Ascending aorta (tissue), 2 donors: ENCODE measurements around the gene PTPRA. TPM values are rescaled to one million over a fixed set of nuclear protein-coding genes. Genes with fewer than 3 reads are reported as not detected.

ENCODE experiments used
- DNase-seq, 2 donors: peaks; one replicate each; pipeline ENCODE4 v3.0.0-alpha.2; 2019; ENCODE audit warnings: low spot score in 2 of 2
- H3K27ac ChIP-seq, 2 donors: fragments of 200-600 bp; sonication (generic); one replicate each; pipeline ENCODE4 v1.5.1; 2016 to 2017; ENCODE audit warnings: mild to moderate bottlenecking in 1 of 2
- H3K27me3 ChIP-seq: fragments of 200-600 bp; sonication (generic); one replicate; pipeline ENCODE4 v1.5.1; 2017
- H3K36me3 ChIP-seq, 2 donors: fragments of 200-600 bp; sonication (generic); one replicate each; pipeline ENCODE4 v1.5.1; 2016
- H3K4me1 ChIP-seq, 2 donors: fragments of 200-600 bp; sonication (generic); one replicate each; pipeline ENCODE4 v1.5.1; 2016 to 2017; ENCODE audit warnings: mild to moderate bottlenecking in 1 of 2
- H3K4me3 ChIP-seq, 2 donors: fragments of 200-600 bp; sonication (generic); one replicate each; pipeline ENCODE4 v1.5.1; 2016 to 2017; ENCODE audit warnings: mild to moderate bottlenecking in 1 of 2
- H3K9me3 ChIP-seq, 2 donors: fragments of 200-600 bp; sonication (generic); one replicate each; pipeline ENCODE4 v1.5.1; 2016
- intact Hi-C: fragments of 100-400 bp; cut with DNase I; formaldehyde crosslinking; loops from one replicate; pipeline ENCODE4 v1.15.1; 2023
- total RNA-seq: library from RNA; depleted of rRNA; stranded (reverse); fragments of >200 nt; gene quantifications from one replicate; pipeline ENCODE4 v1.1.0, GENCODE V29; 2016
- TF ChIP-seq, protein P1 (sequence below), 3 experiments: fragments of 200-600 bp in 2 of 3; fragments of 450-650 bp in 1 of 3; sonication (generic) in 2 of 3; IDR thresholded peaks; one replicate each; pipeline ENCODE4 v1.5.1; 2016 to 2019; ENCODE audit warnings: antibody characterized with exemption in 3 of 3, mild to moderate bottlenecking in 1 of 3, moderate library complexity in 1 of 3

Gene PTPRA
- total RNA-seq, 1 donor from 2014 or later = 24.2 TPM

DNA sequence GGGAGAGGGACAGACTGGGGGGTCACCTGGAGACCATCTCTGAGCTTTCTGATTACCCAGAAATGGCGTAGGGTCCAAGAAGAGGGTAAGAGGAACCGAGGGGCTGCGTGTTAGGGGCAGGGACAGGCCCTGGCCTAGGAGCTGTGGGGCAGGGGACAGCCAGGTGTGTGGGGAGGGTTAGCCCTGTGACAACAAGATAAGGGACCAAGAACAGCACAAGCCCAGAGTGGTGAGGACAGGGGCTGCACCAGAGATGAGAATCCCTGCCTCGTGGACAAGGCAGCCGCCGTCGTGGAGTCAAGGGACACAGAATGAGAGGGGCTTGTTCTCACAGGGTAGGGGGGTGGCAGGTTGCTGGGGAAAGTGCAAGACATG lies 211.7 kb downstream of the PTPRA start:
- no peak overlapping the region for H3K4me3 ChIP-seq
- no peaks in the 10 kb centered on the region for H3K36me3 ChIP-seq
- no peaks in the 10 kb centered on the region for H3K9me3 ChIP-seq
- peaks cover 20% of the 10 kb centered on the region for H3K27me3 ChIP-seq
- TF ChIP-seq, protein P1, sequence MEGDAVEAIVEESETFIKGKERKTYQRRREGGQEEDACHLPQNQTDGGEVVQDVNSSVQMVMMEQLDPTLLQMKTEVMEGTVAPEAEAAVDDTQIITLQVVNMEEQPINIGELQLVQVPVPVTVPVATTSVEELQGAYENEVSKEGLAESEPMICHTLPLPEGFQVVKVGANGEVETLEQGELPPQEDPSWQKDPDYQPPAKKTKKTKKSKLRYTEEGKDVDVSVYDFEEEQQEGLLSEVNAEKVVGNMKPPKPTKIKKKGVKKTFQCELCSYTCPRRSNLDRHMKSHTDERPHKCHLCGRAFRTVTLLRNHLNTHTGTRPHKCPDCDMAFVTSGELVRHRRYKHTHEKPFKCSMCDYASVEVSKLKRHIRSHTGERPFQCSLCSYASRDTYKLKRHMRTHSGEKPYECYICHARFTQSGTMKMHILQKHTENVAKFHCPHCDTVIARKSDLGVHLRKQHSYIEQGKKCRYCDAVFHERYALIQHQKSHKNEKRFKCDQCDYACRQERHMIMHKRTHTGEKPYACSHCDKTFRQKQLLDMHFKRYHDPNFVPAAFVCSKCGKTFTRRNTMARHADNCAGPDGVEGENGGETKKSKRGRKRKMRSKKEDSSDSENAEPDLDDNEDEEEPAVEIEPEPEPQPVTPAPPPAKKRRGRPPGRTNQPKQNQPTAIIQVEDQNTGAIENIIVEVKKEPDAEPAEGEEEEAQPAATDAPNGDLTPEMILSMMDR (IDR thresholded peaks at IDR 0.05) = no peak
- H3K27ac ChIP-seq = no peak overlapping the region
- H3K4me1 ChIP-seq = peaks cover 0 to 2% of the 10 kb centered on the region in 2 donors
- DNase-seq = no peak
- intact Hi-C loops = no loop called here

DNA sequence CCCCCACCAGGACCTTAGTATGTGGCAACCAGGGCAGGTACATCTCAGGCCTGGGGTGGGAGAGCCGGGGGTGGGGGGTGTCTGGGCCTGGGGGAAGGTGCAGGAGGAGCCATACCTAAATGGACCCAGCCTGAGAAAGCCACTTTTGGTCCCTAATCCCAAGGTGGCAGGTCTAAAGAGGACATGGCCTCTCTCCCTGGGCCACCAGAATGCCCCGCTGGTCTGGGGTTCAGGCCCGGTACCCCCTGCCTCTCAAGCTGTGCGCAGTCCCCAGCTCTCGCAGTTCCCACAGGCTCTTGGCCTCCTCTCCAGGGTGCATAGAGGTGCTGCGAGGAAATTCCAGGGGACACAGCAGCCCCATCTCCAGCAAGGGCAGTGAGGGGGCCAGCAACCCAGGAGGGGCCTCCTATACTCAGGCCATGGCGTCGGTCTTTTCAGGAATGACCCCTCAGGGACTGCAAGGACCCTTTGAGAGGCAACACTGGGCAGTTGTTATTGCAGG lies 212.3 kb downstream of the PTPRA start:
- no peak for DNase-seq
- TF ChIP-seq, protein P1 (IDR thresholded peaks at IDR 0.05) = no peak
- Histone ChIP-seq H3K27me3 (peaks cover 20% of the 10 kb centered on the region), H3K4me1 (peaks cover 0 to 2% of the 10 kb centered on the region in 2 donors), H3K27ac (no peak overlapping the region), H3K9me3 (no peaks in the 10 kb centered on the region), H3K4me3 (no peak overlapping the region), H3K36me3 (no peaks in the 10 kb centered on the region)
- intact Hi-C loops = no loop called here

DNA sequence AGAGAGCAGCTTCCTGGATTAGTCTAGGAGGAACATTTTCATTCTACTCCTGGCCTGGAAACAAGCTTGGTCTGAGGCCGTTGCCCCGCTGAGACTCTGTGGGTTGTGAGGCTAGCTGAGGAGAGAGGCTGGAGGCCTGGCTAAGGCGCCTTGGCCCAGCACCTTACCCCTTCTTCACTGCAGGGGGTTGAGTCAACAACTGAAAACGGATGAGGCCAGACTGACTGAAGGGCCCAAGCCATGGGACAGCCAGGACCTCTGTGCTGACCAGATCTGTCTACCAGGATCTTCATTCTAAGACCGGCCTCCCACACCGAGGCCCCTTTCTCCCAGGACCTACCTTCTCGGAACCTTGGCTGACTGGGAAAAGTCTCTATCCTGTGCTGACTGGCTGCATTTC lies 214.8 kb downstream of the PTPRA start:
- Histone ChIP-seq H3K27ac (no peak overlapping the region), H3K9me3 (no peaks in the 10 kb centered on the region), H3K4me1 (peaks cover 0 to under 1% of the 10 kb centered on the region in 2 donors), H3K4me3 (no peak overlapping the region), H3K27me3 (peaks cover 18% of the 10 kb centered on the region), H3K36me3 (no peaks in the 10 kb centered on the region)
- TF ChIP-seq, protein P1 (IDR thresholded peaks at IDR 0.05) = no peak
- no peak for DNase-seq
- intact Hi-C loops = no loop called here

Other genes with a start within 250 kb of the PTPRA start
- 32.1 TPM for gene NOP56, start 220.8 kb upstream of the PTPRA start, total RNA-seq
- gene IDH3B, start 209.3 kb upstream of the PTPRA start, total RNA-seq = 24.9 TPM
- gene EBF4, start 180.7 kb upstream of the PTPRA start, total RNA-seq = 19.2 TPM
- gene CPXM1, start 72.9 kb upstream of the PTPRA start, total RNA-seq = not detected
- not detected for gene C20orf141, start 58.5 kb upstream of the PTPRA start, total RNA-seq
- gene TMEM239, start 57.1 kb upstream of the PTPRA start, total RNA-seq = not detected
- 49.7 TPM for gene PCED1A, start 32.8 kb upstream of the PTPRA start, total RNA-seq
- gene VPS16, start 32.7 kb upstream of the PTPRA start, total RNA-seq = 61.1 TPM
- not detected for gene GNRH2, start 170.1 kb downstream of the PTPRA start, total RNA-seq
- 56.4 TPM for gene MRPS26, start 172.6 kb downstream of the PTPRA start, total RNA-seq
- not detected for gene OXT, start 198.1 kb downstream of the PTPRA start, total RNA-seq
- gene AVP, start 211.2 kb downstream of the PTPRA start, total RNA-seq = not detected